Muscle of arm (tissue), 12 donors: Measurements from ENCODE around the gene PPP1R14D. TPM values are rescaled to one million over a fixed set of nuclear protein-coding genes. Genes with fewer than 3 reads are reported as not detected.

Experiments used
- DNase-seq: peaks from one replicate; pipeline ENCODE4 v3.0.0-alpha.2; 2013
- polyA plus RNA-seq, 12 donors: library from polyadenylated mRNA; unstranded; fragments of 120-200 nt; gene quantifications; one replicate each; pipeline ENCODE4 v1.2.1, GENCODE V29; 2013; ENCODE audit not compliant: insufficient read length in 12 of 12

PPP1R14D gene
- polyA plus RNA-seq, 12 donors, result 0.22 to 0.44 (median 0.33) TPM; not detected in 8

- no peak for DNase-seq
Measured at GRCh38 chr15:40823572-40824343, 4.8 kb downstream of the PPP1R14D start.

- DNase-seq, result no peak
Measured at GRCh38 chr15:40821195-40821594, 7.3 kb downstream of the PPP1R14D start.

DNA sequence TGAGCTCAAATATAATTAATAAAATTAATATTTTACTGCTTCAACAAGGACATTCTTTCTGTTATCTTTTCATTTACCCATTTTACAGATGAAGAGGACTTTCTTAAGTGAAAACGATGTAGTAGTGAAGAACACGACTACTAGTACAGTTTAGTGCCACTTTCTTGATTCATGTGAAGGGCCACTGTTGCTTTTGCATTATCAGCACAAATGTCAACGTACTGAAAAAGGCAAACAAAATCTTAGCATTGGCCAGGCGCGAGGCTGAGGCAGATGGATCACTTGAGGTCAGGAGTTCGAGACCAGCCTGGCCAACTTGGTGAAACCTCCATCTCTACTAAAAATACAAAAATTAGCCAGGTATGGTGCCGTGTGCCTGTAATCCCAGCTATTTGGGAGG lies 9.5 kb downstream of the PPP1R14D start:
- no peak for DNase-seq

DNA sequence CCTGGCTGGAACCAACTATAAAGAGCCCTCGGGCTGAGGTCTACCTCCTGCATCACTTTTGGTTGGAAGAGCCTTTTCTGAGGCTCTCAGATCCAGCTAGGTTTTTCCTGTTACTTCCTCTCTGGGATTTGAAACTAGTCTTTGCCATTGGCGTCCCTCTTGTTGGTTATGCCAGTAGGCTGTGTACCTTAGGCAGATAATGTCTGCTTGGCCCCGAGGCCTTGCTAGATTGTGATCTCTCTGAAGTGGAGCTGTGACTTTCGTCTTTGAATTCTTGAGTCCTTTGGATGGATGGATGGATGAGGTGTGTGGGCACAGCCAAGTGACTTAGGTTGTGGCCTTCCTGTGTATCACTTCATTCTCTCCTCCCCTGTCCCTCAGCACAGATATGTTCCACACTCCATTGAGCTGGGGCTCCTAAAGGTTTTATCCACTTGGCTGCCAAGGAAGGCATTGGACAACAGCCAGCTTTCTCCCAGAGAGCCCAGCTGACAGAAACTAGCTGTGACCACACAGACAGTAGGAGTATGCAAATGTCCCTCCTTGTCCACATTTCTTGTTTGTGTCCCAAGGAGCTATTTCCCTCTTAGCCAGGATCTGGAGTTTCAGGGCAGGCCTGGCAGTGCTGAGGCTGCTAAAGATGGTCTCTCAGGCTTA lies 13.3 kb downstream of the PPP1R14D start:
- DNase-seq, result no peak

DNA sequence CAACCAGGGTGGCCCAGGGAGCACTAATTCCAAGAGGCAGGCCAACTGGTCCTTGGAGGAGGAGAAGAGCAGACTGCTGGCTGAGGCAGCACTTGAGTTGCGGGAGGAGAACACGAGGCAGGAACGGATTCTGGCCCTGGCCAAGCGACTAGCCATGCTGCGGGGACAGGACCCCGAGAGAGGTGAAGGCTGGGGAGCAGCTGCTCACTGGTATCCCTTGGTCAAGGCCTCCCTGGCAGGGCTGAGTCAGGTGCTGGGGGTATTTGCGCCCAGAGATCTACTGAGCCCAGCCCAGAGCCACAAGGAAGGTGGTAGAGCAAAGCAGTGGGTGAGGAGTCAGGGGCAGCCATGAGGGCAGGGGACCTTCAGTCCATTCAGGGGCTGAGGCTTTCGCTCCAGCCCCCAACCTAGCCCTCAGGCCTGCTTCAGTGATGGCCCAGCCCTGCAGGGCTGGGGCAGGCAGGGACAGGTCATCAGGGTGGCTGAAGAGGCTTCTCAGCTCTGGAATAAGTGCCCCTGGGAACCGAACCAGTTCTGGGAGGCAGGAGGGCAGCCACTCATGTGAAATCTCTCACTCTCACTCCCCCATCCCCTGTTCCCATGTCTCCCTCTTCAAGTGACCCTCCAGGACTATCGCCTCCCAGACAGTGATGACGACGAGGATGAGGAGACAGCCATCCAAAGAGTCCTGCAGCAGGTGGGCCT lies 15.6 kb downstream of the PPP1R14D start:
- no peak for DNase-seq

- DNase-seq, result no peak
Measured at GRCh38 chr15:40808861-40809450, 19.6 kb downstream of the PPP1R14D start.

DNA sequence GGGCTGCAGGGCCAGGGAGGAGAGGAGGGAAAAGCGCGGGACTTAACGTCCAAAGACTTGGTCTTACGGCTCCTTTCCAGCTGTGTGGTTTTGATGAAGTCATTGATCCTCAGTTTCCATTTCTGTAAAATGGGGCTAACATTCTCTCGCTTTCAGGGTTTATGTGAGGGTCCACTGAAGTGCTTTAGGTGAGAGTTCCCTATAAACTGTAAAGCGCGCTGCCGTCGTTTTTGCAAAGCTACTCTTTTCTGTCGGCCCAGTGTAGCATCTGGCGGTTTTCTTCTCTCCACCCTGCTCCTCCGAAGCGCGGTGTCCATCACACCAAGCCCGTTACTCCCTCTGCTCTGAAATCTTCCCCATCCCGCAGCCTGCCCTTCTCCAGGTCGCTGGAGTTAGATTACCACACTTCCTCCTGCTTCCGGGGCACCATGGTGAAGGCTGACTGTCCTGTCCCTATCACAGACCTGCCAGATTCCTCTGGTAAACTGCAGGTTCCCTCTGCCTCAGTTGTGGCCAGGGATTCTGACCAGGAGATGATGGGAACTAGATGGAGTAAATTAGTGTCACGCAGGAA lies 20.5 kb downstream of the PPP1R14D start:
- no peak for DNase-seq

DNA sequence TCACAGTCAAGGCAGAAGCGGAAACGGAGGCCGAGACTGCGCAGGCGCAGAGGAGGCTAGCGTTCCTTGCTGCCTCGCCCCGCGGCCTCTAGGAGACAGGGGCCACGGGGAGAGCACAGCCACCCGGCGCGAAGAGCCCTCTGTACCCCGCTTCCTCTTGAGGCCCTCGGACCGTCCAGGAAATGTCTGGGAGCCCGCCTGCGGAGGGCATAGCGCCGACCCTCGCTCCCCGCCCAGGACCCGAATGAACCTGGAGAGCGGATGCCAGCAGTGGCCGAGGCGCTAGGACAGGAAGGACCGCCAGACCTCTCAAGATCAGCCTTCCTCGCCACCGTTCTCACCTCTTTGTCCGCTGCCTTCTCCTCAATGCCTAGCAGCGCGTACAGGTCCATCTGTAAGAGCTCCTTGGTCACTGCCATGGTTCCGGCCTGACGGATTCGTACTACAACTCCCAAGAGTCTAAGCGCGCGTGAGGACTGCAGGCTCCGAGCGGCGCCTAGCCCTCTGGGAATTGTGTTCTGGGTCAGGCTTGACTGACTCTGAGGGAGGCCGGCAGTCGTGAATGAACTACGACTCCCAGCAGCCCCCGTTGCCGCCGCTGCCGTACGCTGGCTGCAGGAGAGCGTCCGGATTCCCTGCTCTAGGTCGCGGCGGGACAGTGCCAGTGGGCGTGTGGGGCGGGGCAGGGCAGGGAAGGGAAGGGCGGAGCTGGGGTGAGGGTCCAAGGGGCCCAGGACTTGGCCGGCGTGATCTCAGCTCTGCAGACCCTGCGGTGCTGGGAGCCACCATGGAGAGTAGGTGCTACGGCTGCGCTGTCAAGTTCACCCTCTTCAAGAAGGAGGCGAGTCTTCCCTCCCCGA lies 21.2 kb downstream of the PPP1R14D start, which contains the start of the genes DNAJC17 and ZFYVE19:
TSS of gene DNAJC17 (minus strand) at position 446 of the 860 bp plus-strand sequence. CDS start at position 419, 27 bp downstream.
TSS of gene ZFYVE19 (plus strand) at position 62 of the 860 bp plus-strand sequence. CDS start at position 563, 501 bp downstream.
- DNase-seq, result peak; percentile 99

GRCh38 chr15:40806672-40807027 lies 21.9 kb downstream of the PPP1R14D start:
- DNase-seq, result no peak

- DNase-seq, result no peak
Measured at GRCh38 chr15:40803688-40804087, 24.8 kb downstream of the PPP1R14D start.

- no peak for DNase-seq
Measured at GRCh38 chr15:40803076-40803475, 25.4 kb downstream of the PPP1R14D start.

- DNase-seq, result no peak
Measured at GRCh38 chr15:40799523-40799922, 29.0 kb downstream of the PPP1R14D start.

DNA sequence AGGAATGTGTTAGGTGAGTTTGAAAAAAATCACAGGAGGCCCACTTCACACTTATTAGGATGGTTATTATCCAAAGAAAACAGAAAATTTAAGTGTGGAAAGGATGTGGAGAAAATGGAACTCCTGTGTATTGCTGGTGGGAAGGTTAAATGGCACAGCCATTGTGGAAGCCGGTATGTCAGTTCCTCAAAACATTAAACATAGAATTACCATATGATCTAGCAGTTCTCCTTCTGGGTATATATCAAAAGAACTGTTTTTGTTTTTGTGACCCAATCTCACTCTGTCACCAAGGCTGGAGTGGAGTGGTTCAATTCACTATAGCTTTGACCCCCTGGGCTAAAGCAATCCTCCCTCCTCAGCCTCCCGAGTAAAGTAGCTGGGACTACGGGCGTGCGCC lies 32.0 kb downstream of the PPP1R14D start:
- no peak for DNase-seq

GRCh38 chr15:40796041-40796440 lies 32.5 kb downstream of the PPP1R14D start:
- DNase-seq, result no peak

DNA sequence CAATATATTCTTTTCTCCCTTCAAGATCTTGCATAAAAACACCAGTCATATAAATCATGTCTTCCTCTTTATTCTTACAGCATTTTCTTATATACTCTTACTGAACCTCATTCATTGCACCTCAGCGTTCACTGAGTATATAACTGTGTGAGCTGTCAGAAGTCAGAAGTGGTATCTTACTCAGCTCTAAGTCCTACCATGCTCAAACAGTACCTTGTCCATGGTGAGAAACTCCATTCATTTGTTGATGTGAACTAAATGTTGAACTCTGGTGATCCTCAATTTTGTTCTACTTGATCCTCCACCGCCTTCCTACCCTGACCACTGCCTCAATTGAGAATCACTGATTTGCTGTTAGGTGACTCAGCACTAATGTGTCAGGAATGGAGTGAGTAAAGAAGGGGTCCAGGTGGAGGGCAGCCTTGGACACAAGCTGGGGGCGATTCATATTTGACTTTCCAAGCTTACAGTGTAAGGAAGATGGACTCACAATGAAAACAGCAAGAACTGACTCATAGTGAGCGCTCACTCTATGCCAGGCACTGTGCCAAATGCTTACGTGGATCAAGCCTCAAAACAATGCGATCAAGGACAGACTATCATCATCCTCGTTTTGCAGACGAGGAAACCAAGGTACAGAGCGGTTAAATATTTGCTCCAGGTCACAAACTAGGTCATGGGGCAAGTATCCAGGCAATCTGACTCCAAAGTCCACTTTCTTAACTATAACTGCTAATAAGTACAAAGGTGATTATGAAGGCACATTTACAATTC lies 35.1 kb downstream of the PPP1R14D start:
- DNase-seq, result no peak

DNA sequence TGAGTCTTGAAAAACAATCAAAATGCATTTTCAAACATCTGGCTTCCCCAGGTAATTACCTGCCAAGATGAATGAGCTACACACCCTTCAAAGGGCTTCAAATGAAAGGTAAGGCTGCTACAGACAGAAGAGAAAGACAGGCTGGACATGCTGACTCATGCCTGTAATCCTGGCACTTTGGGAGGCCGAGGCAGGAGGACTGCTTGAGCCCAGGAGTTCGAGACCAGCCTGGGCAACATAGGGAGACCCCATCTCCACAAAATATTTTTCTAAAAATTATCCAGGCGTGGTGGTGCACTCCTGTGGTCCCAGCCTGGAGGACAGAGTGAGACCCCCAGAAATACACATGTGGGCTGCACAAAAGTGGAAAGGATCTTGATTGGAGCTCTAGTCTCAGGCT lies 36.1 kb downstream of the PPP1R14D start:
- DNase-seq, result no peak

DNA sequence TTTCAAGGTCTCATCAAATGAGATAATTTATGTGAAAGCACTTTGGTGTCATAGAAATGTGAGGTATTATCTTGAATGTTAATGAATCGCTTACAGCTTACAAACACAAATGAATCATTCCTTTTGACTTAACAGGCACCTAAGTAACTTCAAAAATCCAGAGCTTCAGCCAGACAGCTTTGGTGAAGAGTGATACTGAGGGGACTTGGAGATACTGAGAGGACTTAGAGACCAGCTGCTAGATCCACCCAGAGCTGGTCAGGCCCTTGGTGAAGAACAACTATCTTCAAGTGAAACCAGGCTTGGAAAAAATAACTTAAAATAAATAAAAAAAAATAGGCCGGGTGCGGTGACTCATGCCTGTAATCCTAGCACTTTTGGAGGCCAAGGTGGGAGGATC lies 37.8 kb downstream of the PPP1R14D start:
- no peak for DNase-seq

GRCh38 chr15:40789999-40790398 lies 38.5 kb downstream of the PPP1R14D start:
- DNase-seq, result no peak

DNA sequence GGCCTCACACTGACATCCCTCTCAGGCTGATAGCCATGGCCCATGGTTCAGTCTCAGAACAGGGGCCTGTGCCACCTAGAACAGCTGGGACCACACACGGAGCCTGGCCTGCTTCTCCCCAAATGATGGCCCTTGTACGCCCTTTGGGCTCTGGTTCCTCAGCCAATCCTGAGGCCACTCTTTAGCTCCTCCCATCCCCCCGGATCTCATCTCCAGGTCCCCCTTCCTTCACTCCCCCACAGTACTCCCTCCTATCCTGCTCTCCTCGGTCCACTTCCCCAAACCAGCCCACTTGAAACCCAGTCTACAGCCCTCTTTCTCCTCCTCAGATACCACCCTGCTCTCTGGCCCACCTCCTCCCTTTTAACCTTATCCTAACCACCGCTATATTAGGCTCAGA lies 39.4 kb downstream of the PPP1R14D start:
- no peak for DNase-seq

DNA sequence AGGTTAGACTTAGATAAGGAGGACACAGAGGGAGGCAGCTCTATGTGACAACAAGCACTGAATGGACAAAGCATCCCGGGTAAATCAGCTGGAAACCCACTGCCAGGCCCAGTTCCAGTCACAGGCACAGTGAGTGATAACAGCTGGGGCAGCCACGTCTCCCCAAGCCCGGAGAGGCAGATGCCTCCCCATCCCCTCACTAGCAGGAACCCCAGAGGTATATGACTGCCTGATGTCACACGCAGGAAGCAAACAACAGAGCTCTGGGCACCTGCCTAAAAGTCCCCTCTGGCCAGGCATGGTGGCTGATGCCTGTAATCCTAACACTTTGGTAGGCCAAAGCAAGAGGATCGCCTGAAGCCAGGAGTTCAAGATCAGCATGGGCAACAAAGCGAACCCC lies 40.5 kb downstream of the PPP1R14D start:
- no peak for DNase-seq
